IMR-90 (cell line): Measurements from ENCODE around the gene PRKN. TPM values are rescaled to one million over a fixed set of nuclear protein-coding genes. Genes with fewer than 3 reads are reported as not detected.

ENCODE experiments used
- ATAC-seq: fragments of 200-7000 bp; cut with Tn5 transposase; 2 replicates; pipeline ENCODE4 v1.9.1; 2020; ENCODE audit warnings: low read depth, mild to moderate bottlenecking, moderate library complexity
- BruUV-seq: library from RNA; stranded (reverse); fragments of 400-500 nt; replicated peaks from 2 replicates; lab custom pipeline; 2021; lab: Mats Ljungman, UMichigan
- CTCF ChIA-PET: fragments of 300-600 bp; formaldehyde crosslinking; extraction: SDS; loops from one replicate; lab custom pipeline; 2021; ENCODE audit warnings: antibody characterized with exemption; lab: Yijun Ruan, JAX
- POLR2A ChIA-PET: fragments of 300-600 bp; sonication (Branson Sonifier 250); formaldehyde crosslinking; loops from one replicate; lab custom pipeline; 2022; ENCODE audit warnings: antibody characterized with exemption; ENCODE audit not compliant: unreplicated experiment; lab: Charles Lee
- DNase-seq: peaks from one replicate; pipeline ENCODE4 v3.0.0; 2013
- H2AFZ ChIP-seq: replicated peaks from 2 replicates; pipeline ENCODE3; 2013; ENCODE audit warnings: low read length, mild to moderate bottlenecking; ENCODE audit not compliant: poor library complexity
- H2AK5ac ChIP-seq: 2 replicates; pipeline ENCODE4 v1.6.1; 2013; ENCODE audit warnings: low read depth, low read length, inconsistent platforms
- H2AK9ac ChIP-seq: replicated peaks from 2 replicates; pipeline ENCODE3; 2013; ENCODE audit warnings: mild to moderate bottlenecking, low read depth, low read length, moderate library complexity; ENCODE audit not compliant: poor library complexity
- H2BK120ac ChIP-seq: 2 replicates; pipeline ENCODE4 v1.6.1; 2013; ENCODE audit warnings: low read depth, low read length, inconsistent platforms
- H2BK15ac ChIP-seq: 3 replicates; pipeline ENCODE4 v1.6.1; 2013; ENCODE audit warnings: low read depth, low read length, inconsistent platforms
- H2BK20ac ChIP-seq: 2 replicates; pipeline ENCODE4 v1.6.1; 2013; ENCODE audit warnings: low read depth, mild to moderate bottlenecking, inconsistent platforms, low read length, moderate library complexity
- H2BK5ac ChIP-seq: 2 replicates; pipeline ENCODE4 v1.6.1; 2013; ENCODE audit warnings: mild to moderate bottlenecking, low read depth, low read length, inconsistent platforms; ENCODE audit not compliant: poor library complexity, severe bottlenecking
- H3K14ac ChIP-seq: replicated peaks from 2 replicates; pipeline ENCODE4 v1.6.1; 2013; ENCODE audit warnings: low read depth, low read length, inconsistent platforms
- H3K18ac ChIP-seq: 2 replicates; pipeline ENCODE4 v1.6.1; 2013; ENCODE audit warnings: low read depth, low read length, control low read depth
- H3K23ac ChIP-seq: 2 replicates; pipeline ENCODE4 v1.6.1; 2013; ENCODE audit warnings: low read depth, low read length, inconsistent platforms
- H3K27ac ChIP-seq: 2 replicates; pipeline ENCODE4 v1.5.1; 2013; ENCODE audit warnings: mild to moderate bottlenecking, control low read depth, low read length; ENCODE audit not compliant: insufficient read depth
- H3K27me3 ChIP-seq: 2 replicates; pipeline ENCODE4 v1.6.1; 2013; ENCODE audit warnings: low read length; ENCODE audit not compliant: control insufficient read depth, insufficient read depth
- H3K36me3 ChIP-seq: 2 replicates; pipeline ENCODE4 v1.6.1; 2013; ENCODE audit warnings: low read length, mixed read lengths; ENCODE audit not compliant: control insufficient read depth, insufficient read depth
- H3K4ac ChIP-seq: 2 replicates; pipeline ENCODE4 v1.6.1; 2013; ENCODE audit warnings: low read depth, low read length, inconsistent platforms
- H3K4me1 ChIP-seq: 2 replicates; pipeline ENCODE4 v1.6.1; 2013; ENCODE audit warnings: low read length, mixed read lengths; ENCODE audit not compliant: control insufficient read depth, insufficient read depth
- H3K4me2 ChIP-seq: 2 replicates; pipeline ENCODE4 v1.6.1; 2013; ENCODE audit warnings: low read depth, mild to moderate bottlenecking, control low read depth, low read length, moderate library complexity
- H3K4me3 ChIP-seq: 2 replicates; pipeline ENCODE4 v1.5.1; 2013; ENCODE audit warnings: low read depth, mild to moderate bottlenecking, control low read depth, low read length, moderate library complexity; ENCODE audit not compliant: insufficient read depth
- H3K56ac ChIP-seq: 2 replicates; pipeline ENCODE4 v1.6.1; 2013; ENCODE audit warnings: low read length, inconsistent platforms; ENCODE audit not compliant: insufficient read depth; ENCODE audit errors: extremely low read depth
- H3K79me1 ChIP-seq, 2 experiments: 2 replicates each; pipeline ENCODE4 v1.6.1; 2013; ENCODE audit warnings: low read length in 2 of 2, inconsistent platforms in 1 of 2, low read depth in 1 of 2
- H3K9ac ChIP-seq: 2 replicates; pipeline ENCODE4 v1.6.1; 2013; ENCODE audit warnings: low read depth, low read length, control low read depth
- H3K9me1 ChIP-seq: 2 replicates; pipeline ENCODE4 v1.6.1; 2013; ENCODE audit warnings: low read length, inconsistent platforms; ENCODE audit not compliant: insufficient read depth
- H3K9me3 ChIP-seq: 2 replicates; pipeline ENCODE4 v1.6.1; 2013; ENCODE audit warnings: low read length; ENCODE audit not compliant: control insufficient read depth, insufficient read depth
- H4K20me1 ChIP-seq: 2 replicates; pipeline ENCODE4 v1.6.1; 2013; ENCODE audit warnings: low read length, inconsistent platforms; ENCODE audit not compliant: insufficient read depth
- H4K5ac ChIP-seq: 2 replicates; pipeline ENCODE4 v1.6.1; 2013; ENCODE audit warnings: mild to moderate bottlenecking, low read depth, low read length, control low read depth
- H4K8ac ChIP-seq, 2 experiments: 2 replicates each; pipeline ENCODE4 v1.6.1; 2013; ENCODE audit warnings: low read depth in 2 of 2, low read length in 2 of 2, control low read depth in 1 of 2, inconsistent platforms in 1 of 2
- H4K91ac ChIP-seq: 2 replicates; pipeline ENCODE4 v1.6.1; 2013; ENCODE audit warnings: low read depth, low read length, inconsistent platforms; ENCODE audit not compliant: insufficient read depth
- BHLHE40 ChIP-seq: fragments of 150-350 bp; IDR thresholded peaks from 2 replicates; pipeline ENCODE4 v1.6.1; 2016; ENCODE audit warnings: mild to moderate bottlenecking, low read depth, low read length
- CHD1 ChIP-seq: IDR thresholded peaks from 2 replicates; pipeline ENCODE4 v1.6.1; 2012; ENCODE audit warnings: low read depth, low read length, improper control_type of control experiment
- ELK1 ChIP-seq: fragments of 150-350 bp; IDR thresholded peaks from 2 replicates; pipeline ENCODE4 v1.6.1; 2016; ENCODE audit warnings: low read depth, mild to moderate bottlenecking, low read length, moderate library complexity, borderline replicate concordance
- FOS ChIP-seq: fragments of 150-350 bp; IDR thresholded peaks from 2 replicates; pipeline ENCODE4 v1.6.1; 2016; ENCODE audit warnings: low read depth, low read length
- MAZ ChIP-seq: IDR thresholded peaks from 2 replicates; pipeline ENCODE4 v1.6.1; 2012; ENCODE audit warnings: low read depth, mild to moderate bottlenecking, low read length, improper control_type of control experiment, moderate library complexity, borderline replicate concordance
- MXI1 ChIP-seq: IDR thresholded peaks from 2 replicates; pipeline ENCODE4 v1.6.1; 2012; ENCODE audit warnings: low read depth, mild to moderate bottlenecking, low read length, moderate library complexity, borderline replicate concordance
- NFE2L2 ChIP-seq: fragments of 150-350 bp; IDR thresholded peaks from 2 replicates; pipeline ENCODE4 v1.6.1; 2016; ENCODE audit warnings: low read depth, mild to moderate bottlenecking, low read length
- POLR2A ChIP-seq: IDR thresholded peaks from 2 replicates; pipeline ENCODE4 v1.6.1; 2012; ENCODE audit warnings: mild to moderate bottlenecking, low read depth, low read length
- RAD21 ChIP-seq: IDR thresholded peaks from 2 replicates; pipeline ENCODE4 v1.6.1; 2012; ENCODE audit warnings: low read length, improper control_type of control experiment
- RCOR1 ChIP-seq: IDR thresholded peaks from 2 replicates; pipeline ENCODE4 v1.6.1; 2012; ENCODE audit warnings: mild to moderate bottlenecking, low read length, improper control_type of control experiment; ENCODE audit not compliant: insufficient replicate concordance
- WGBS, 2 experiments: methylation state at CpG; one replicate each; pipeline versions ENCODE4 v1.1.5 to v1.1.7; 2013; ENCODE audit warnings: missing lambda C conversion rate in 2 of 2; ENCODE audit not compliant: insufficient read length in 1 of 2; ENCODE audit errors: extremely low coverage in 2 of 2; 5-methylcytosine and 5-hydroxymethylcytosine counted together
- dilution Hi-C: fragments of 300-500 bp; cut with HindIII; formaldehyde crosslinking; loops from one replicate; pipeline ENCODE4 v1.14.3; 2018; ENCODE audit warnings: low sequenced_read_pairs; ENCODE audit not compliant: unreplicated experiment
- in situ Hi-C: fragments of 300-500 bp; cut with MboI; formaldehyde crosslinking; loops from 3 replicates; pipeline ENCODE4 v1.14.3; 2019; ENCODE audit warnings: low sequenced_read_pairs, inconsistent platforms, mixed read lengths
- intact Hi-C: fragments of 100-400 bp; cut with micrococcal nuclease; formaldehyde crosslinking; loops from 2 replicates; pipeline ENCODE4 v1.10.0; 2022
- polyA plus RNA-seq, 3 experiments: library from polyadenylated mRNA; depleted of rRNA; stranded (reverse); fragments of >200 nt; gene quantifications; 2 replicates each; pipeline ENCODE4 v1.2.3, GENCODE V29; 2012; ENCODE audit warnings: low replicate concordance in 1 of 3
- total RNA-seq: library from RNA; depleted of rRNA; stranded (reverse); fragments of >200 nt; gene quantifications from 2 replicates; pipeline ENCODE4 v1.2.3, GENCODE V29; 2012
- TF ChIP-seq, protein P1 (sequence below): conservative IDR thresholded peaks from 2 replicates; pipeline ENCODE4 v1.5.1; 2012; ENCODE audit warnings: mild to moderate bottlenecking, low read depth, low read length, improper control_type of control experiment
- TF ChIP-seq, protein P2 (sequence below): fragments of 150-350 bp; IDR thresholded peaks from 2 replicates; pipeline ENCODE4 v1.6.1; 2017; ENCODE audit warnings: mild to moderate bottlenecking, antibody characterized with exemption, low read length, low read depth

Gene PRKN
- total and polyA plus RNA-seq, 2 of the 4 experiments (the other 2 are of a cell fraction) = 0.15 to 0.18 TPM

GRCh38 chr6:162222521-162222920, 505.0 kb downstream of the PRKN start:
- in situ Hi-C loops (no loop called here), dilution Hi-C loops (no loop called here), intact Hi-C loops (no loop called here)
- no peak overlapping the region for H2AK5ac ChIP-seq
- 100% methylated on average over 2 of the region's 5 CpGs; no CpG with 5 or more reads in 1 of the 2 experiments for WGBS, 2 experiments
- ChIA-PET POLR2A (no interaction called here), CTCF (no interaction called here)
- H2AK9ac ChIP-seq = no peak overlapping the region
- H3K36me3 ChIP-seq = no peaks in the 10 kb centered on the region
- H4K8ac ChIP-seq = no peak overlapping the region
- TF ChIP-seq POLR2A (no peak), FOS (no peak), NFE2L2 (no peak), BHLHE40 (no peak), MAZ (no peak), CHD1 (no peak), RAD21 (no peak), ELK1 (no peak), RCOR1 (no peak), MXI1 (no peak)
- TF ChIP-seq, protein P1, sequence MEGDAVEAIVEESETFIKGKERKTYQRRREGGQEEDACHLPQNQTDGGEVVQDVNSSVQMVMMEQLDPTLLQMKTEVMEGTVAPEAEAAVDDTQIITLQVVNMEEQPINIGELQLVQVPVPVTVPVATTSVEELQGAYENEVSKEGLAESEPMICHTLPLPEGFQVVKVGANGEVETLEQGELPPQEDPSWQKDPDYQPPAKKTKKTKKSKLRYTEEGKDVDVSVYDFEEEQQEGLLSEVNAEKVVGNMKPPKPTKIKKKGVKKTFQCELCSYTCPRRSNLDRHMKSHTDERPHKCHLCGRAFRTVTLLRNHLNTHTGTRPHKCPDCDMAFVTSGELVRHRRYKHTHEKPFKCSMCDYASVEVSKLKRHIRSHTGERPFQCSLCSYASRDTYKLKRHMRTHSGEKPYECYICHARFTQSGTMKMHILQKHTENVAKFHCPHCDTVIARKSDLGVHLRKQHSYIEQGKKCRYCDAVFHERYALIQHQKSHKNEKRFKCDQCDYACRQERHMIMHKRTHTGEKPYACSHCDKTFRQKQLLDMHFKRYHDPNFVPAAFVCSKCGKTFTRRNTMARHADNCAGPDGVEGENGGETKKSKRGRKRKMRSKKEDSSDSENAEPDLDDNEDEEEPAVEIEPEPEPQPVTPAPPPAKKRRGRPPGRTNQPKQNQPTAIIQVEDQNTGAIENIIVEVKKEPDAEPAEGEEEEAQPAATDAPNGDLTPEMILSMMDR = no peak
- TF ChIP-seq, protein P2, sequence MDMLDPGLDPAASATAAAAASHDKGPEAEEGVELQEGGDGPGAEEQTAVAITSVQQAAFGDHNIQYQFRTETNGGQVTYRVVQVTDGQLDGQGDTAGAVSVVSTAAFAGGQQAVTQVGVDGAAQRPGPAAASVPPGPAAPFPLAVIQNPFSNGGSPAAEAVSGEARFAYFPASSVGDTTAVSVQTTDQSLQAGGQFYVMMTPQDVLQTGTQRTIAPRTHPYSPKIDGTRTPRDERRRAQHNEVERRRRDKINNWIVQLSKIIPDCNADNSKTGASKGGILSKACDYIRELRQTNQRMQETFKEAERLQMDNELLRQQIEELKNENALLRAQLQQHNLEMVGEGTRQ = no peak
- H3K23ac ChIP-seq = no peak overlapping the region
- ATAC-seq (no peak), DNase-seq (no peak)
- H3K4ac ChIP-seq = no peak overlapping the region
- H3K4me3 ChIP-seq = no peak overlapping the region
- no peak overlapping the region for H3K9ac ChIP-seq
- no peaks in the 10 kb centered on the region for H3K9me1 ChIP-seq
- H3K18ac ChIP-seq = no peak overlapping the region
- H2AFZ ChIP-seq = no peak overlapping the region
- BruUV-seq = no TSS peak
- no peaks in the 10 kb centered on the region for H3K27me3 ChIP-seq
- H4K91ac ChIP-seq = no peak overlapping the region
- no peaks in the 10 kb centered on the region for H3K4me1 ChIP-seq
- no peak overlapping the region for H3K14ac ChIP-seq
- no peak overlapping the region for H3K4me2 ChIP-seq
- no peak overlapping the region for H3K27ac ChIP-seq
- no peak overlapping the region for H2BK120ac ChIP-seq
- H2BK15ac ChIP-seq = no peak overlapping the region
- no peak overlapping the region for H2BK20ac ChIP-seq
- no peaks in the 10 kb centered on the region for H3K79me1 ChIP-seq
- no peak overlapping the region for H4K5ac ChIP-seq
- H2BK5ac ChIP-seq = no peak overlapping the region
- no peaks in the 10 kb centered on the region for H4K20me1 ChIP-seq
- H3K56ac ChIP-seq = no peak overlapping the region
- peaks cover 20% of the 10 kb centered on the region for H3K9me3 ChIP-seq
